Urothelium cell line (cell line): Measurements from ENCODE around the gene TFPI.

ENCODE experiments used
- DNase-seq: peaks from one replicate; pipeline ENCODE4 v3.0.0; 2011; ENCODE audit warnings: low spot score, mixed read lengths
- FAIRE-seq: peaks from 2 replicates; lab custom pipeline; 2011; peaks lifted over from hg19 to GRCh38; lab: Jason Lieb, UNC

Gene TFPI

GRCh38 chr2:187470698-187471097, 83.5 kb downstream of the TFPI start:
- no peak for DNase-seq
- FAIRE-seq, result no peak

GRCh38 chr2:187469538-187469937, 84.7 kb downstream of the TFPI start:
- FAIRE-seq (no peak), DNase-seq (no peak)

GRCh38 chr2:187468262-187468661, 86.0 kb downstream of the TFPI start:
- DNase-seq, result no peak
- no peak for FAIRE-seq

- DNase-seq (no peak), FAIRE-seq (no peak)
These were observed 88.0 kb downstream of the TFPI start for GRCh38 chr2:187466129-187466792.

- no peak for FAIRE-seq
- no peak for DNase-seq
These were observed 91.4 kb downstream of the TFPI start for GRCh38 chr2:187462839-187463238.

GRCh38 chr2:187461294-187462261, 92.7 kb downstream of the TFPI start:
- DNase-seq, result no peak
- FAIRE-seq, result no peak

- FAIRE-seq, result no peak
- DNase-seq, result no peak
These were observed 95.0 kb downstream of the TFPI start for GRCh38 chr2:187459256-187459655.

- DNase-seq (peak; percentile 8), FAIRE-seq (no peak)
These were observed 101.1 kb downstream of the TFPI start for GRCh38 chr2:187453078-187453641.

- FAIRE-seq (no peak), DNase-seq (no peak)
These were observed 102.7 kb downstream of the TFPI start for GRCh38 chr2:187451510-187451909.

- no peak for DNase-seq
- FAIRE-seq, result no peak
These were observed 106.9 kb downstream of the TFPI start for GRCh38 chr2:187447336-187447735.

- FAIRE-seq (no peak), DNase-seq (no peak)
These were observed 107.5 kb downstream of the TFPI start for GRCh38 chr2:187446711-187447110.

- DNase-seq (no peak), FAIRE-seq (no peak)
These were observed 109.2 kb downstream of the TFPI start for GRCh38 chr2:187445051-187445450.

GRCh38 chr2:187442778-187443177, 111.5 kb downstream of the TFPI start:
- DNase-seq (no peak), FAIRE-seq (no peak)

- DNase-seq (no peak), FAIRE-seq (no peak)
These were observed 111.9 kb downstream of the TFPI start for GRCh38 chr2:187442378-187442777.

GRCh38 chr2:187440101-187440675, 114.0 kb downstream of the TFPI start:
- DNase-seq (no peak), FAIRE-seq (no peak)

- no peak for FAIRE-seq
- DNase-seq, result no peak
These were observed 115.8 kb downstream of the TFPI start for GRCh38 chr2:187438455-187438854.

GRCh38 chr2:187435756-187436155, 118.5 kb downstream of the TFPI start:
- no peak for DNase-seq
- no peak for FAIRE-seq

- DNase-seq (no peak), FAIRE-seq (no peak)
These were observed 119.2 kb downstream of the TFPI start for GRCh38 chr2:187435078-187435477.

- no peak for FAIRE-seq
- no peak for DNase-seq
These were observed 119.9 kb downstream of the TFPI start for GRCh38 chr2:187434342-187434785.

- FAIRE-seq (no peak), DNase-seq (no peak)
These were observed 122.3 kb downstream of the TFPI start for GRCh38 chr2:187431911-187432310.

GRCh38 chr2:187429989-187430388, 124.2 kb downstream of the TFPI start:
- DNase-seq, result peak; percentile 9
- FAIRE-seq, result no peak
